Neural crest cell (in vitro differentiated cells): Measurements from ENCODE around the gene HOXB3. TPM values are rescaled to one million over a fixed set of nuclear protein-coding genes. Genes with fewer than 3 reads are reported as not detected.

Source experiments
- DNase-seq: peaks from one replicate; pipeline ENCODE4 v3.0.0; 2021; ENCODE audit warnings: low read depth, mixed read lengths, low spot score
- H3K27ac Mint-ChIP-seq: one replicate; pipeline ENCODE4 v1.8.0; 2021; ENCODE audit warnings: mild to moderate bottlenecking, mixed read lengths; ENCODE audit not compliant: unreplicated experiment
- H3K27me3 Mint-ChIP-seq: 2 replicates; pipeline ENCODE4 v1.8.0; 2021; ENCODE audit warnings: low read depth, mild to moderate bottlenecking, mixed read lengths
- H3K36me3 Mint-ChIP-seq: 2 replicates; pipeline ENCODE4 v1.8.0; 2021; ENCODE audit warnings: low read depth, mild to moderate bottlenecking, mixed read lengths
- H3K4me1 Mint-ChIP-seq: 2 replicates; pipeline ENCODE4 v1.8.0; 2021; ENCODE audit warnings: mixed read lengths
- H3K4me3 Mint-ChIP-seq: one replicate; pipeline ENCODE4 v1.8.0; 2021; ENCODE audit warnings: mild to moderate bottlenecking, mixed read lengths
- H3K9me3 Mint-ChIP-seq: 2 replicates; pipeline ENCODE4 v1.8.0; 2021; ENCODE audit warnings: mixed read lengths
- CTCF ChIP-seq: fragments of 200-600 bp; sonication (generic); conservative IDR thresholded peaks from 2 replicates; pipeline ENCODE4 v1.5.0; 2021; ENCODE audit warnings: antibody characterized with exemption, mild to moderate bottlenecking
- total RNA-seq: library from RNA; stranded (reverse); gene quantifications from 2 replicates; pipeline ENCODE4 v1.2.1, GENCODE V29; 2021

HOXB3 gene
- total RNA-seq, 1 donor from 2014 or later: 22.8 TPM

GRCh38 chr17:48505788-48506187 lies 84.3 kb downstream of the HOXB3 start:
- Mint-ChIP-seq H3K4me3 (no peak overlapping the region), H3K27ac (no peak overlapping the region), H3K36me3 (no peaks in the 10 kb centered on the region), H3K9me3 (peaks cover 2% of the 10 kb centered on the region), H3K4me1 (no peaks in the 10 kb centered on the region), H3K27me3 (peaks cover 85% of the 10 kb centered on the region)
- no peak for DNase-seq
- no peak for TF ChIP-seq CTCF

DNA sequence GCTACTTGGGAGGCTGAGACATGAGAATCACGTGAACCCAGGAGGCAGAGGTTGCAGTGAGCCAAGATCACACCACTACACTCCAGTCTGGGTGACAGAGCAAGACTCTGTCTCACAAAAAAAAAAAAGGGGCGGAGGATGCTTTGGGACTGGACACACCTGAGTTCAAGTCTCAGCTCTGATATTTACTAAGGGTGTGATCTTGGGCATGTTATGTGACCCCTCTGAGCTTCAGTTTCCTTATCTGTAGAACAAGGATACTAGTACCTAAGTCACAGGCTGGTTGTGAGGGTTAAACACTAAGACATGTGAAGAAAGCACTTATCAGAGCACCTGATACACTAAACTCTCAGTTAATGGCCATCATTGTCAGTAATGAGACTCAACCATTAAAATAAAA lies 85.1 kb downstream of the HOXB3 start:
- Mint-ChIP-seq H3K9me3 (peaks cover 2% of the 10 kb centered on the region), H3K27ac (no peak overlapping the region), H3K4me1 (no peaks in the 10 kb centered on the region), H3K36me3 (no peaks in the 10 kb centered on the region), H3K4me3 (no peak overlapping the region), H3K27me3 (peaks cover 87% of the 10 kb centered on the region)
- TF ChIP-seq CTCF: no peak
- DNase-seq: no peak

DNA sequence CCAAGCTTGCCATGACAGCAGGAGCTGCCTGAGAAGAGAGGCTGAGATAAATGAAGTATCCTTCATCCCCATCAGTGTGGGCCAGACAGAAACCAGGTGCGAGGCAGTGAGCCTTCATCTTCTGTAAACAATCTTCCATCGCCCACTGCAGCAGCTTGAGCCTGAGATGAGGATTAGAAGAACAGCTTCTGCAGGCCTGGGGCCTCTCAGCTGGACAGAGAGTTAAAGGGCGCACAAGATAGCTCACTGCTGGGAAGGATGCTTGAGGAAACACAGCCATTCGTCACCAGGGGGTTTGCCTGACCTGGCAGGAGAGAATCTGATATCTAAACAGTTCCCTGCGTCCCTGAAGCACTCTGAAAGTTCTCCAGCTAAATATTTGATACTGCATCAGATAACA lies 86.3 kb downstream of the HOXB3 start:
- no peak for DNase-seq
- no peak overlapping the region for H3K4me3 Mint-ChIP-seq
- peaks cover 92% of the 10 kb centered on the region for H3K27me3 Mint-ChIP-seq
- H3K9me3 Mint-ChIP-seq: peaks cover 2% of the 10 kb centered on the region
- H3K27ac Mint-ChIP-seq: no peak overlapping the region
- no peaks in the 10 kb centered on the region for H3K4me1 Mint-ChIP-seq
- no peaks in the 10 kb centered on the region for H3K36me3 Mint-ChIP-seq
- TF ChIP-seq CTCF: no peak

GRCh38 chr17:48502901-48503300 lies 87.1 kb downstream of the HOXB3 start:
- Mint-ChIP-seq H3K4me3 (no peak overlapping the region), H3K9me3 (no peaks in the 10 kb centered on the region), H3K27me3 (peaks cover 94% of the 10 kb centered on the region), H3K27ac (no peak overlapping the region), H3K36me3 (no peaks in the 10 kb centered on the region), H3K4me1 (no peaks in the 10 kb centered on the region)
- no peak for DNase-seq
- no peak for TF ChIP-seq CTCF

DNA sequence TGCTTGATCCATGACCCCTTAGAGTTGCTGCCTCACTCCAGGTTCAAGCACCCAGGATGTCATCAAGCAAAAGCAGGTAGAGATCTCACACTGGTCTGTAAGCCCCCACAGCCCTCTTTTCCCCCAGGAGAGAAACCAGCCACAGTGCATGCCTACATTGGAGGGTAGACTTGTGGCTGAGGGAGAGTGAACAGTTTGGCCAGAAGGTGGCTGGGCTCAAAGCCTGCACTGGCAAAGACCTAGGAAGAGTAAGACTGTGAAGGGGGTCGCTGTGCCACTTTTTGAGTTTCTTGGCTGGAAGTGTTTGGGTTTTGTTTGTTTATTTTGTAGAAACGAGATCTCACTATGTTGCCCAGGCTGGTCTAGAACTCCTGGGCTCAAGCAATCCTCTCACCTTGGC lies 87.7 kb downstream of the HOXB3 start:
- no peak overlapping the region for H3K27ac Mint-ChIP-seq
- H3K27me3 Mint-ChIP-seq: peaks cover 94% of the 10 kb centered on the region
- no peak overlapping the region for H3K4me3 Mint-ChIP-seq
- DNase-seq: no peak
- no peaks in the 10 kb centered on the region for H3K9me3 Mint-ChIP-seq
- H3K36me3 Mint-ChIP-seq: no peaks in the 10 kb centered on the region
- TF ChIP-seq CTCF: no peak
- H3K4me1 Mint-ChIP-seq: no peaks in the 10 kb centered on the region
